SK-N-SH (cell line): Measurements from ENCODE around the gene KLLN.

Experiments
- FOSL2 ChIP-seq: IDR thresholded peaks from 2 replicates; pipeline ENCODE4 v1.4.0; 2012; ENCODE audit warnings: low read depth, mild to moderate bottlenecking, moderate library complexity, borderline replicate concordance
- JUND ChIP-seq: IDR thresholded peaks from 2 replicates; pipeline ENCODE4 v1.4.0; 2012
- TF ChIP-seq, protein P1 (sequence below): fragments of 200-600 bp; sonication (generic); IDR thresholded peaks from 2 replicates; pipeline ENCODE4 v1.6.1; 2017; ENCODE audit warnings: antibody characterized with exemption, mild to moderate bottlenecking, moderate library complexity

DNA sequence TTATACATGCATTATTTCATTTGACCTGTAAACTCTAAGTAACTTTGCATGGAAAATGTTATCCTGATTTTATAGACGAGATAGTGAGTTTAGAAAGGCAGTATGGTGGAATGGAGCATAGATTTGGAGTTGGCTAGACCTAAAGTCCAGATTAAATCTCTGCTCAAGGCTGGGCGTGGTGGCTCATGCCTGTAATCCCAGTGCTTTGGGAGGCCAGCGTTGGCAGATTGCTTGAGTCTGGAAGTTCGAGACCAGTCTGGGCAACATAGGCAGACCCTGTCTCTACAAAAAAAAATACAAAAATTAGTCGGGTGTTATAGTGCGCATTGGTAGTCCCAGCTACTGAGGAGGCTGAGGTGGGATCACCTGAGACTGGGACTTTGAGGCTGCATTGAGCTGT is 9.5 kb upstream of the KLLN start:
- TF ChIP-seq FOSL2 (no peak), JUND (no peak)
- TF ChIP-seq, protein P1, sequence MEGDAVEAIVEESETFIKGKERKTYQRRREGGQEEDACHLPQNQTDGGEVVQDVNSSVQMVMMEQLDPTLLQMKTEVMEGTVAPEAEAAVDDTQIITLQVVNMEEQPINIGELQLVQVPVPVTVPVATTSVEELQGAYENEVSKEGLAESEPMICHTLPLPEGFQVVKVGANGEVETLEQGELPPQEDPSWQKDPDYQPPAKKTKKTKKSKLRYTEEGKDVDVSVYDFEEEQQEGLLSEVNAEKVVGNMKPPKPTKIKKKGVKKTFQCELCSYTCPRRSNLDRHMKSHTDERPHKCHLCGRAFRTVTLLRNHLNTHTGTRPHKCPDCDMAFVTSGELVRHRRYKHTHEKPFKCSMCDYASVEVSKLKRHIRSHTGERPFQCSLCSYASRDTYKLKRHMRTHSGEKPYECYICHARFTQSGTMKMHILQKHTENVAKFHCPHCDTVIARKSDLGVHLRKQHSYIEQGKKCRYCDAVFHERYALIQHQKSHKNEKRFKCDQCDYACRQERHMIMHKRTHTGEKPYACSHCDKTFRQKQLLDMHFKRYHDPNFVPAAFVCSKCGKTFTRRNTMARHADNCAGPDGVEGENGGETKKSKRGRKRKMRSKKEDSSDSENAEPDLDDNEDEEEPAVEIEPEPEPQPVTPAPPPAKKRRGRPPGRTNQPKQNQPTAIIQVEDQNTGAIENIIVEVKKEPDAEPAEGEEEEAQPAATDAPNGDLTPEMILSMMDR, result no peak
